ENCODE measurements around the gene INMT. TPM values are rescaled to one million over a fixed set of nuclear protein-coding genes. Genes with fewer than 3 reads are reported as not detected.

The INMT gene
- total RNA-seq, 1 experiment from 2014 or later = not detected

Other genes with a start within 250 kb of the INMT start
- gene GGCT, start 247.3 kb upstream of the INMT start, total RNA-seq (2014; rRNA removed; shearing (Covaris generic)) = 123 TPM in 2 replicates
- gene GARS1, start 157.3 kb upstream of the INMT start, total RNA-seq (2014; rRNA removed; shearing (Covaris generic)) = 140 and 145 TPM in 2 replicates
- gene CRHR2, start 69.7 kb upstream of the INMT start, total RNA-seq (2014; rRNA removed; shearing (Covaris generic)) = not detected in 2 replicates
- gene MINDY4, start 19.3 kb downstream of the INMT start, total RNA-seq (2014; rRNA removed; shearing (Covaris generic)) = 3.5 TPM in 2 replicates
- 8.2 and 9.8 TPM in 2 replicates for gene AQP1, start 159.7 kb downstream of the INMT start, total RNA-seq (2014; rRNA removed; shearing (Covaris generic))
- not detected in 2 replicates for gene GHRHR, start 211.8 kb downstream of the INMT start, total RNA-seq (2014; rRNA removed; shearing (Covaris generic))